Measurements from ENCODE around the gene APOB.
"Not testable (repeated sequence)": the region's sequence is repeated elsewhere in the genome, so short reads cannot be mapped to it uniquely, and the experiment has no call there.

The APOB gene

GRCh38 chr2:21034156-21034971 lies 9.5 kb downstream of the APOB start:
- DNase-seq (ENCODE audit: low read depth in 2 of 2) = no peak

- DNase-seq (ENCODE audit: low read depth in 2 of 2) = no peak
These were observed 10.4 kb downstream of the APOB start for GRCh38 chr2:21033237-21034155.

GRCh38 chr2:21032338-21033236 lies 11.3 kb downstream of the APOB start:
- DNase-seq (ENCODE audit: low read depth in 2 of 2) = no peak

GRCh38 chr2:21030983-21031968 lies 12.6 kb downstream of the APOB start:
- DNase-seq (ENCODE audit: low read depth in 2 of 2) = no peak

- no peak for DNase-seq (ENCODE audit: low read depth in 2 of 2)
These were observed 14.4 kb downstream of the APOB start for GRCh38 chr2:21029519-21029918.

GRCh38 chr2:21028951-21029350 lies 14.9 kb downstream of the APOB start:
- DNase-seq (ENCODE audit: low read depth in 2 of 2) = not testable (repeated sequence)

- DNase-seq (ENCODE audit: low read depth in 2 of 2) = no peak
These were observed 15.6 kb downstream of the APOB start for GRCh38 chr2:21028021-21028947.

GRCh38 chr2:21026479-21027282 lies 17.2 kb downstream of the APOB start:
- no peak for DNase-seq (ENCODE audit: low read depth in 2 of 2)

GRCh38 chr2:21025690-21026478 lies 18.0 kb downstream of the APOB start:
- no peak for DNase-seq (ENCODE audit: low read depth in 2 of 2)

- DNase-seq (ENCODE audit: low read depth in 2 of 2) = no peak
These were observed 19.0 kb downstream of the APOB start for GRCh38 chr2:21024722-21025389.

- DNase-seq (ENCODE audit: low read depth in 2 of 2) = no peak
These were observed 19.7 kb downstream of the APOB start for GRCh38 chr2:21024198-21024597.

GRCh38 chr2:21023419-21024181 lies 20.3 kb downstream of the APOB start:
- no peak for DNase-seq (ENCODE audit: low read depth in 2 of 2)

GRCh38 chr2:21022792-21023367 lies 21.0 kb downstream of the APOB start:
- DNase-seq (ENCODE audit: low read depth in 2 of 2) = no peak

- no peak for DNase-seq (ENCODE audit: low read depth in 2 of 2)
These were observed 22.4 kb downstream of the APOB start for GRCh38 chr2:21021430-21021829.

- no peak for DNase-seq (ENCODE audit: low read depth in 2 of 2)
These were observed 23.1 kb downstream of the APOB start for GRCh38 chr2:21020668-21021288.

Data from stimulated activated CD4-positive, alpha-beta T cell treated with anti-CD3 and anti-CD28 coated beads, Interleukin-15, amount 100 ng/mL, for 48 hours (primary cell).